KOPT-K1 (cell line): ENCODE measurements around the gene SYT2.
"Not testable (repeated sequence)": the region's sequence is repeated elsewhere in the genome, so short reads cannot be mapped to it uniquely, and the experiment has no call there.

ENCODE experiments used
- H3K27ac ChIP-seq: fragments of 200-600 bp; sonication (generic); 2 replicates; pipeline ENCODE4 v1.5.1; 2016; ENCODE audit warnings: antibody characterized with exemption, mild to moderate bottlenecking, low read depth, low read length; ENCODE audit not compliant: poor library complexity, severe bottlenecking
- H3K36me3 ChIP-seq: fragments of 200-600 bp; sonication (generic); 2 replicates; pipeline ENCODE4 v1.5.1; 2017; ENCODE audit warnings: antibody characterized with exemption, mild to moderate bottlenecking, low read length, moderate library complexity; ENCODE audit not compliant: insufficient read depth
- H3K9me3 ChIP-seq: fragments of 200-600 bp; sonication (generic); 2 replicates; pipeline ENCODE4 v1.5.1; 2017; ENCODE audit warnings: antibody characterized with exemption, low read length, mild to moderate bottlenecking; ENCODE audit not compliant: insufficient read depth, poor library complexity, severe bottlenecking

Gene SYT2

DNA sequence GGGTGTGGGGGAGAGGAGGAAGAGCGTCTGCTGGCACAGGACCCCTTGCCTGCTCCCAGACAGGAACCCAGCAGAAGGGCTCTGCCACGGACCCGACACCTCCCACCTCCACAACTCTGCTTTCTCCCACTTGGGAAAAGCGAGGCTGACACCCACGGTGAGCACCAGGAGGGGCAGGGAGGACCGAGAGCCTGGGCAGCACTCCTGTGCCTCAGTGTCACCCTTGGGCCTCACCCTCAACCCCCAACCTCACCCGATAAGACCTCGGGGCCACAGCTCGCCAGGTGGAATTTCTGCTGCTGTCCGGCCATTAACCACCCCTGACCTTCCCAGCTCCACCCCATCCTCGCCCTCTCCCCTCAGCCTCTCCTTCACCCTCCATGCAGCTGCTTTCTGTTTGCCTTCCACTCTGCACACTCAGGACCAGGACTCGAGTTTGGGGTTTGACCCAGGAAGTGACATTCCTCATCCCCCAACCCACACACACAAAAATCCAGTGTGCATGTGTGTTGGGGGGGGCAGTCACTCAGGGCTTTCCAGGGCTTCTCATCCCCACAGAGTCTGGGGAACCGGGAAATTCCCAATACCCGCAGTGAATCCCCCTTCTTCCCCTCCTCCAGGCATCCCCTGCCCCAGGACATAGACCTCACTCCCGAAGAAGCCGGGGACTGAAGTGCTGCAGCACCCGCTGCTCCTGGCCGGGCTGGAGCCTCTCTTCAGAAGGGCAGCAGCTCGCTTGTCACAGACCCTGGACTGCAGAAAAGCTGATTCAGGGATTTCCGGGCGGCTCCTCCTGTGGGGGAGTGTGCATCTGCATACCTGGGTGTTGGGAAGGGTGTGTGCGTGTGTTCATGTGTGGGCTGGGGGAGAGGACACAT is 65.8 kb downstream of the SYT2 start:
- no peaks in the 10 kb centered on the region for H3K36me3 ChIP-seq
- H3K9me3 ChIP-seq, result no peaks in the 10 kb centered on the region
- H3K27ac ChIP-seq, result no peak overlapping the region

DNA sequence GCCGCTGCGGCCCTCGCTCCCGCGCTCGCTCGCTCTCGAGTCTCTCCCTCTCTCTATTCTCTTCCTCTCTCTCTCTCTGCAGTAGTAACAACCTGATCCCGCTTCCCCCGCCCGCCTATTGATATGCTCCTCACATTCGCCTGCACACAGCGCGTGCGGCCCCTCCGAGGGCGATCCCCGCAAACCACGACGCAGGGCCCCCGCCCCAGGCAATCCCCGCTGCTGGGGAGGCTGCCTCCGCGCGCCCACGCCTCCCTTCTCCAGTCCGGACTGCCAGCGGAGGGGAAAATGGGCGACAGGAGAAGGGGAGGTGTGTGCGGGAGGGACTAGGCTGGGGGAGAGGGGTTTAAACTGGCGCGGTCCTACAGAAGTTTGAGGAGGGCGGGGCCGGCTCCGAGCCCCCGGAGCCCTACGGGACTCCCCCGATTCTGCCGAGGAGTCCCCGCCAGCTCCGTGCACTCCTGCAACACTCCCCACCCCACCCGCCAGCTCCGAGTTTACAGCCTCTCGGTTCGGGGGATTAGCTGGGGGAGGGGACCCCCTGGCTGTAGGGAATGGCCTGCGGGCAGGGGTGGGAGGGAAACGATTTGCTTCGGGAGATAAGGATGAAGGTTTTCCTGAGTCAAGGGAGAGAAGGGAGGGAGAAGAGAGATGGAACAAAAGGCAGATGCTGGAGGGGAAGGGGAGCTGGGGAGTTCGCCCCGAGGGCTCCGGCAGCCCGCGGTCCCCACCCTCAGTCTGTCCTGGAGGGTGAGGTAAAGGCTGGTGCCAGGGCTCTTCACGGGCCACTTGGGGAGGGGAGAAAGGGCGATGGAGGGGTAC is 66.6 kb downstream of the SYT2 start:
- H3K36me3 ChIP-seq, result no peaks in the 10 kb centered on the region
- H3K9me3 ChIP-seq, result no peaks in the 10 kb centered on the region
- H3K27ac ChIP-seq, result no peak overlapping the region

DNA sequence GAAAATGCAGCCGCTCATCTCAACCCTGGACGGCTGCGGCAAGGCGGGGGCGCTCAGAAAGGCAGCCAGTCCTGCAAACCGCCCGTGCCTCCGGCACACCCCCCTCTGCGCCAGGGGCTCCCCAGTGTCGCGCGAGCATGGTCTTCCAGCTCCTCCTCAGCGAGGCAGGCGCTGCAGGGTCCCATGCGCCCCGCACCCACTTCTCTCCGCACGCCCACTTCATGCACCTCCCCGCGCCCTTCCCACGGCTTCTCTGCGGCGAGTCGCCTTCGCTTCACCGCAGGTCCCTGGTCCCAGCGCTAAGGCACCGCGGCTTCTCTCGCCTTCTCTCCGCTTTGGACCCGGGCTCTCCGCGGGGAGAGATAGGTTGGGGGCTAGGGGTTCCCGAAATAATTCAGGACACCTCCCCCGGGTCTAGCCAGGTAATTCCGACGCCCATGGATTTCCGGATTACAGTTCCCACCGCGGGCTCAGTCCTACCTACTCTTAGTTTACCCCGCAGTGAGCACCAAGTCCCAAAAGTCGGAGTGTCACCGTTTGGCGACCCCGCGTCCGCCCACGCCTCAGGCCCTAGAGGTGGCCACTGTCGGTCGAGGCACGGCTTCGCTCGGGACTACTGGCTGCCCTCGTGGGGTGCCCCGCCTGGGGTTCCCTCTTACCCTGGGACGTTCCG is 67.5 kb downstream of the SYT2 start:
- H3K27ac ChIP-seq, result no peak overlapping the region

DNA sequence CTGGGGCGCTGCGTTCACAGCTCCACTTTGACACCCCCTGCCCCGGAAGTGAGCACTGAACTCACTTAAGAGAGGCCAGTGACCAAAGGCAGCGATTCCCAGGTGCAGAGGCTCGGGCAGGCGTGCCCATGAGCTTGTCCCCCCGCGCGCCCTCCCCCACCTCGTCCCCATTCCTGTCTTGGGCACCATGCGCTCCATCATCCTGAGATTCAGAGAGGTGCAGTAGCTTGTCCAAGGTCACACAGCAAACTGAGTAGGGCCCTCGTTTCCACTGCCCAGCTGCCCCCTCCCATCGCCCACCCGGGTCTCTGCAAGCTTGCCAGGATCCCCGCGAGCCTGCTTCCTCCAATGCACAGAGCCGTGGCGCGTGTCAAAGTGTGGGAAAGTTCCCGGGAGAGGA is 68.0 kb downstream of the SYT2 start:
- Histone ChIP-seq H3K36me3 (no peaks in the 10 kb centered on the region), H3K27ac (no peak overlapping the region), H3K9me3 (no peaks in the 10 kb centered on the region)

More for the DNA sequence above, 67.5 kb downstream of the SYT2 start:
- H3K9me3 ChIP-seq, result no peaks in the 10 kb centered on the region
- H3K36me3 ChIP-seq, result no peaks in the 10 kb centered on the region

DNA sequence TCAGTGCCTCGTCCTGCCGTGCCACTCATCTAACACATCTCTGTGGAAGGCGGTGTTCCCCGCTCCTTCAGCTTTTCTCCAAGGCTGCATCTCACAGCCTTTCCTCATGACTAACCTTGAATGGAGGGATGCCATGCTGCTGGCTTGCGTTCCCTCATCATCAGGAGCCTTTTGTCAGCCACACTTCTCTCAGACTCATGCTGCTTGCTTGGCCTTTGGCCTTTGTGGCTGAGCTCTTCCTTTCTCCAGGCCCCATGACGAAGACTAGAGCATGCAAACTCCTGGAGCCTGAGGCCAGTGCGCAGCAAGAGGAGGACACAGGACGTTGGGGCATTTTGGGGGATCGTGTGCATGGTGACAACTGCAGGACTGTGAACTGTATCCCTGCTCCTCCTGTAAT is 70.8 kb downstream of the SYT2 start:
- no peak overlapping the region for H3K27ac ChIP-seq
- no peaks in the 10 kb centered on the region for H3K9me3 ChIP-seq
- no peaks in the 10 kb centered on the region for H3K36me3 ChIP-seq

DNA sequence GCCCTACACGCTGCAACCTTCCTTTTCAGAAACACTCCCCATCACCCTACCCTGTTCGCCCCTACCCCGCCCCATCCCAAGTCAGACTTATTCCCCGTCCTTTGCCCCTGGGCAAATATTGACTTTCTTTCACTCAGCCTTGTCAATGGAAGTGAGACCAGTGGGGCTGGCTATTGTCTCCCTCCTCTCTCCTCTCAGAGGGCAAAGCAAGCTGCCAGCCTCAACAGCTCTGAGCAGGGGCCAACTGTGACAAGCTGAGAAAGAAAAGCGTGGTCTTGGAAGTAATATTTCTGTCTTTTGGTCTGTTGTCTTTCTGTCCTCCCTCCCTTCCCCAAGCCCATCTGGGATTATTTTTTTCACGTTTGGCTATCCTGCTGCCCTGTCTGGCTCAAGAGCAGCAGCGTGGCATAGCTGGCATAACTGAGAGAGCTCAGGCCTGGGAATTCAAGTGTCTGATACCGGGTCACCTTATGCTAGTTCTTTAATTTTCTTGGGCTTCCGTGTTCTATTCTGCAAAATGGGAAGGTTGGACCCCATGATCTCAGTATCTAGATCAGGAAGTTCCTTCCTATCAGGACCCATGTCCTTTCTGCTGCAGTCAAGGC is 71.5 kb downstream of the SYT2 start:
- H3K27ac ChIP-seq, H3K36me3 ChIP-seq, H3K9me3 ChIP-seq: not testable (repeated sequence)

DNA sequence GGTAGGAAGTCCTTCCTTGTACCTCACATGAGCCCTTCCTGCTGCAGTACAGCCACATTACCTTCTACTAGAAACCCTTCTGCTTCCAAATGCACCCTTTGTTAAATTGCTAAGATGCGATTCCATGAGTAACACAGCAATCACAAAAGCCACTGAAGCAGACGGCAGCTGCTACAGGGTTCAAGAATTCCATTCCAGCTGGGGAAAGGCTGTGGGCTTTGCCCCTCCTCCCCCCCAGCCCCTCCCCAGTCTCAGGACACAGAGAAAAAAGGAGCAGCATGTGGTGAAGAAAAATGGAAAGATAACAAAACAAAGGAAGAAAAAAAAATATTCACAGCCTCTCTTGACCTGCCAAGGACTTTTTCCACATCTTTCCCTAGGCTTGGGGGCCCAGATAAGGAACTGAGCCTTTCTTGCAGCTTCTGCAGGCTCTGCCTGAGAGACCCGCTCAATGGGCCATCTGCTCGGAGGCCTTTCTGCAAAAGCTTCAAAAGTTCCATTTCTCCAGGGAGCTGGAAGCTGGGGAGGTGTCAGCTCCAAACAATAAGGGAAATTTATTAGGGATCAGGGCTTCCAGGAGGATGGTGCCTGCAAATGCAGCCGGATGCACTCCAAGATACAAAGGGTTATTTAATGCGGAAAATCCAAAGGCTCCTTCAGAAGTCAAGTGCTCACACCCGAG is 72.1 kb downstream of the SYT2 start:
- Histone ChIP-seq H3K36me3 (no peaks in the 10 kb centered on the region), H3K27ac (no peak overlapping the region), H3K9me3 (no peaks in the 10 kb centered on the region)

DNA sequence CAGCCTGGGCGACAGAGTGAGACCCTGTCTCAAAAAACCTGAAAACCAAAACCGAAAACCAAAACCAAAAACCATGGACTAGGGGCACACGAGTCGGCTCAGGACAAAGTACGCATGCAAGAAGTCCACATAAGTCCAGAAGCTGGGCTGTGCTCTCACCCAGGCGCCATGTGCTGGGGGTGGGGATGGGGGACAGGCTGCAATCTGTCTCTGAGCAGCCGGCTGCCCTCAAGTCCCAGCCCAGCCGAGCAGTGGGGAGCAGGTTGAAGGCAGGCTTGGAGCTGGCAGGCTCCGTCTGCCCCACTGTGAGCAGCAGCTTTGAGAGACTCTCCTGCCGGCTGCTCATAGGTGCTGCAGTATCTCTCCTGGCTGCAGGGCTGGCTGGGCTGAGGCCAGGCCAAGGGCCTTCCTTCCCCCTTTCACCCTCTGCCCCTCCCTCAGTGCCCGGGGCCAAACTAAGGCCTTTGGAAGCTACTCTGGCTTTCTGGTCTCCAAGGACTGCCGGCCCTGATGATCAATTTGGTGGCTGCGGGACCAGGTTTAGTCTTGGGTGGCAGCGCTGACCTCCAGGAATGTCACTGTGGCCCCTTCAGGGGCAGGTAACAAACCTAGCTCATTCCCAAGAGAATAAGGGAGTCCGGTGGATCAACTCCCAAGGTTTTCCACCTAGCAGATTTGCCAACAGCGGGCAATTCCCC is 72.8 kb downstream of the SYT2 start:
- not testable (repeated sequence) for H3K36me3 ChIP-seq, H3K27ac ChIP-seq, H3K9me3 ChIP-seq

DNA sequence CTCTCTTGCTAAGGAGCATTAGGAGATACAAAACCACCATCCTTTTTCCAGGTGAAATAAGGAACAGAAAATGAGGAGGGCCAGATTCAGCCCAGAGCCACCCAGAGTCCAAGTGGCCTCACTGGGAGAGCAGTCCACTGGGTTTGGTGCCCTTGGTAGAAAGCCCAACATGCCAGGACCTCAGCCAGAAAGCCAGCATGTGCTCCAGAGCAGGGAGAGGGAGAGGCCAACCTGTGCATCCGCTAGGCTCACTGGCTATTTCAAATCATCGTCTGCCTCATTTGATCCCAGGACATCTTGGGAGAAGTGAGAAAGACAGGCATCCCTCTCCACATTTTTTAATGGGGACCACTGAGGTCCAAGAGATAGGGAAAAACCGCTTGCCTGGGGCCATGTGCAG is 74.1 kb downstream of the SYT2 start:
- H3K36me3 ChIP-seq, H3K9me3 ChIP-seq: not testable (repeated sequence)

DNA sequence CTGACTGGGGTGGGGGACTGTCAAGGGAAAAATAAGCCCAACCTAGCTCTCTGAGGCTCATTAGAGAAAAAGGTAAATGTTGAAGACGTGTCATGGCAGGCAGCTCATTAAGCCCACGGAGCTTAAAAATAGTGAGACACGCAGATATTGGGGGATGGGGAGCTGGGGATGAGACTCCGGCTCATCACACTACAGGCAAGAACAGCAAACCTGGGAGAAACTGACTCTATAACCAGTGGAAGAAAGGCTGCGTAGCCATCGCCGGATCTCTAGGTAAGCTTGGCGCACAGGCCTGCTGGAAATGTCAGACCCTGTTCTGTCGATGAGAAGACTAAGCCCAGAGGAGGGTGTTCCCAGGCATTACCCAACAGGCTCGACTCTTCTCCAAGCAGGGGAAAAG is 78.0 kb downstream of the SYT2 start:
- H3K36me3 ChIP-seq, result no peaks in the 10 kb centered on the region
- no peak overlapping the region for H3K27ac ChIP-seq

More for the DNA sequence above, 74.1 kb downstream of the SYT2 start:
- H3K27ac ChIP-seq, result not testable (repeated sequence)

DNA sequence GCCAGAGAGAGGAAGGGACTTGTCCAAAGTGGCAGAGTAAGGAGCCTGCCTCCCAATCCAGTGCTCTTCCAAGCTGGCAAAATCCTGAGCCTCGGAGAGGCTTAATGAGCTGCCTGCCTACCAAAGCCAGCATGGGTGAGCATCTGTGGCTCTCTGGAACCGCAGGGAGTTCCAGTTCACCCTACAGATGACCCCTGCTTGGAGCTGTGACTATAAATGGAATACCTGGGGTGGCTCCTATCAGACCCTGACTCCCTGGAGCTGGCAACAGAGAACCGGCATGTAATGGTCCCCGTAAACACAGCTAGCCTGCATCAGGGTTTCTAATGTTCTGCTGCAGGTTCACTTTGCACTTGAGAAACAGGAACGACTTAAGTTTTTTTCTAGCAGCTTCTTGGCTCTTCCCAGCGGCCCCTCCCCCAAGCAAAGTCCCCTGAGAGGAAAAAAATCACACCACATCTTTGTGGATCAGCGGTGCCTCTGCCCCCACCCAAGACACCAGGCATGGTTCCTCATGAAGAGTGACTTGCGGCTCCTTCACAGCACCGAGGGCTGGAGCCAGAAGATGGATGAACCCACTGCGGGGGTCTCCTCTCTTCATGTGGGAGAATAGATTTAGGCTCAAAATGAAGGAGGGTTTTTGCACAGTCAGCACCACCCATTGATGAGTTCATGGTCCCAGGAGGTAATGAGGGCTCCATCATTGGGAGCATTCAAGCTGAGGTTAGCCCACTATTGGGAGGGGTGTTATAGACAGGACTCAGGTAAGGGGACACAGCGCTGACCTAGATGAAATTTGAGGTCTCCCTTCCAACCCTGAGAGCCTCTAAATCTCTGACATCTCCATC is 79.0 kb downstream of the SYT2 start:
- Histone ChIP-seq H3K36me3 (no peaks in the 10 kb centered on the region), H3K9me3 (no peaks in the 10 kb centered on the region), H3K27ac (no peak overlapping the region)

More for the DNA sequence above, 78.0 kb downstream of the SYT2 start:
- H3K9me3 ChIP-seq, result no peaks in the 10 kb centered on the region

DNA sequence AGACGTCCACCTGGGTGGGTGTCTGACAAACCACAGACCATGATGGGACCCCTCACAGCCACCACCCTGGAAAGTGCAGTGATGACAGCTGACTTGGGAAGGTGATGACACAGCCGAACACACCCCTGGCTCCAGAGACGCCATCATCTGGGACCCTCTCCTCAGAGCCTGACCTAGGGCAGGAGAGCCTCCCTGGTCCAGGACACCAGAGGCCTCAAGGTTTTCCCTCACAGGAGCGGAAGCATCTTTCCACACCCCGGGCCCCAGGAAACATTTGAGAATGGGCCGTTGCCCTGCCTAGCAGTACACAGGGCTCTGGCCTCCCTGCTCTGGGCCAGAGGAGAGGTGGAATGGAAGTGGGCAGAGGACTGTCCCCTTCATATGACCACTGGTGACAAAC is 79.7 kb downstream of the SYT2 start:
- Histone ChIP-seq H3K9me3 (no peaks in the 10 kb centered on the region), H3K36me3 (no peaks in the 10 kb centered on the region), H3K27ac (no peak overlapping the region)

DNA sequence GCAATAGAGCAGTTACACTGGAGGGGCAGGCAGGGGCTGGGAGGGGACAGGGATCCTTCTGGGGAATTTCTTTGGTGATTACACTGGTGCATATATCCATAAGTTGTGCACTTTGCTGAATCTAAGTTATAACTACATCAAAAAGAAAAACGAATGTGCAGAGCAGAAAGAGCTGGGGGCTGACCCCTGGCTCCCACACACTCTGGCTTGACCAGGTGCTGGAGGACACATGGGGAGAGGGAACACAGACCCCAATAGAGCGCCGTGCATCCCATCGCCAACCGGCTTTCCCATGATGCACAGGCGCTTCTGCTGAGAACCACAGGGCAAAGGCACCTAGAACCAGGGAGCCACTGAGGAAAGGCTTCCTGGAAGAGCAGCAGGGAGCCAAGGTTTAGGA is 80.2 kb downstream of the SYT2 start:
- not testable (repeated sequence) for H3K36me3 ChIP-seq

More for the DNA sequence above, 80.2 kb downstream of the SYT2 start:
- H3K9me3 ChIP-seq, H3K27ac ChIP-seq: not testable (repeated sequence)
